AG08396 (cell line): Measurements from ENCODE around the gene TREM1.
"Not testable (repeated sequence)": the region's sequence is repeated elsewhere in the genome, so short reads cannot be mapped to it uniquely, and the experiment has no call there.

ENCODE experiments used
- DNase-seq: peaks from one replicate; pipeline ENCODE4 v3.0.0; 2012; ENCODE audit warnings: low spot score, mixed read lengths

The TREM1 gene

DNA sequence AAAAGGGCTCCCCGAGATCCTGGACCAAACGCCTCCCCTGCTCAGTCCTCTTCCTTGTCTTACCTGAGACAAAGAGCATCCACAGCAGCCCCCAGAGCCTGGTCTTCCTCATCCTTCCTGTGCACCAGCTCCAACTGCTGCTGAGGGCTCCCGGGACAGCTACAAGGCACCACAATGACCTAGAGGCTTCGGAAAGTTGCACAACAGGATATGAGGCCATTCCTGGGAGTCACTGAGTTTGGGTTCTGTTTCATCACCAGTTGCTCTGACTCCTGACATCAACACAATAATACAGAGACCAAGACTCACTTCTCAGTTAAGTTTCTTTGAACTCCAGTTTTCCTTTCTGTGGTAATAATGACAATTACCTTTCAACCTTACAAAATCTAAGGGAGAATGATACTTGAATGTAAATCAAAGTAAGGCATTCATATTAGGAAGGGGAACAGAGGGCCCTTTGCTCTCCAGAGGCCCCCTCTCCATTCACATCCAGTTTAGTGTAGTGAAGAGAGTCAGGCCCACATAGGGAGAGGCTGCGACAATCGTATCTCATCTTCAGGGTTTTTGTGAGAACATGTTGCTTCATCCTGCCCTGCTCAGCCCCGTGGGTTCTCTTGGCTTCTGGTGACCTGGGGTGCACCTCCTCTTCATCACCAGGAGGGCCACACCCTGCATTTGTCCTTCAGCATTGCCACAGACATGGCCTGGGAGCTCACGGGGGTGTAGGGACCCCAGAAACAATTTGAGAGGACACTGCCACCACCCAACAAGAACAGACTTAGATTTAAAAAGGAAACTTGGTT is at the start of gene TREM1:
TREM1 (minus strand) TSS at position 139 of the 803 bp plus-strand sequence; CDS start at position 112, 27 bp downstream.
- no peak for DNase-seq

DNA sequence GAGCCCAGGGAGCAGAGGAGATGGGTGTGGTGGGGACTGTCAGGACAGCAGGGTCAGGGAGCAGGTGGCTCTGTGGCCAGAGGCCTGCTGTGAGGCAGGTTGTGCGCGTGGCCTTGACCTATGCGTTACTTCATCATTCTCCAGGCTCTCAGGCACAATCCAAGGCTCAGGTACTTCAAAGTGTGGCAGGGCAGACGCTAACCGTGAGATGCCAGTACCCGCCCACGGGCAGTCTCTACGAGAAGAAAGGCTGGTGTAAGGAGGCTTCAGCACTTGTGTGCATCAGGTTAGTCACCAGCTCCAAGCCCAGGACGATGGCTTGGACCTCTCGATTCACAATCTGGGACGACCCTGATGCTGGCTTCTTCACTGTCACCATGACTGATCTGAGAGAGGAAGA is 49.5 kb upstream of the TREM1 start:
- no peak for DNase-seq

DNA sequence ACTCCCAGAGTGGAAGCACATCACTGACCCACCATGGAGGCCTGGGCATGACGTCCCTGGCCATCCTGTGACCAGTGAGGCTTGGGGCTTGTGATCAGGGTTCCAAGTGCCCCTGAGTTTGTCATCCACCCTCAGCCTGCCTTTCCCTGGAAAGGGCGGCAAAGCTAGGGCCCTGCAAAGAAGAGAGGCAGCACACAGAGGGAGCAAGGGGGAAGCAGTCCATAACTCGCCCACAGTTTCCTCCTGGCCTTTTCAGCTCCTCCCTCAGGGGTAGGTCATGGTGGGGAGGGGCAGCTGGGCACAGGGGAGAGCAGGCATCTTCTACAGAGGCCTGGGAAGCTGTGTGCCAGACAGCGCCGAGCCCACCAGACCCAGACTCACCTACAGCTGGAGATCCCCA is 48.8 kb upstream of the TREM1 start, which contains the start of gene NCR2:
NCR2 (plus strand) TSS at position 313 of the 400 bp plus-strand sequence. CDS start 269 bp downstream, outside the sequence.
- no peak for DNase-seq

DNA sequence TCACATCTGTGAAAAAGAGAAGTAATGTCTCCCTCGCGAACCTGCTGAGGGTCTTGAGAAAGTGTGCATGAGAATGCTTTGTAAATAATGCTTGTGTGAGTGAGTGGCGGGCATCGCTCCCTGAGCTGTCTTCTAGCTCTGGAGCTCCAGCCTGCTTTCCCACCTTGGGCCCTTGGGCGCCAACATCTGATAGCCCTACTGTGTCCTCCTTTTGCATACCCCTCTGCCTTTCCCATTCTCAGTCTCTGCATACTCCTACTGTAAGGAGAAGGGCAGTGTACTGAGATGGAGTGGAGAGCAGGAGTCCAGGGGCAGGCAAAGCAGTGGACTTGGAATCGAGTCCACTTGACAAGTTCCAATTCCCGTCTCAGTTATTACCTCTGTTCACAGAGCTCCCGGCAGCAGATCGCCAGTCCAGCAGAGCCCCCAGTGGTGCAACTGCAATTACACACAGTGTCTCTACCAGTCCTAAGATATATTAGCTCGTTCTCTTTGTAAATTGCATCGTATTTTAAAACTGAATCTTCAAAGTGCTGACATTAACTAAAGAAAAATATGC is 48.1 kb upstream of the TREM1 start:
- no peak for DNase-seq

DNA sequence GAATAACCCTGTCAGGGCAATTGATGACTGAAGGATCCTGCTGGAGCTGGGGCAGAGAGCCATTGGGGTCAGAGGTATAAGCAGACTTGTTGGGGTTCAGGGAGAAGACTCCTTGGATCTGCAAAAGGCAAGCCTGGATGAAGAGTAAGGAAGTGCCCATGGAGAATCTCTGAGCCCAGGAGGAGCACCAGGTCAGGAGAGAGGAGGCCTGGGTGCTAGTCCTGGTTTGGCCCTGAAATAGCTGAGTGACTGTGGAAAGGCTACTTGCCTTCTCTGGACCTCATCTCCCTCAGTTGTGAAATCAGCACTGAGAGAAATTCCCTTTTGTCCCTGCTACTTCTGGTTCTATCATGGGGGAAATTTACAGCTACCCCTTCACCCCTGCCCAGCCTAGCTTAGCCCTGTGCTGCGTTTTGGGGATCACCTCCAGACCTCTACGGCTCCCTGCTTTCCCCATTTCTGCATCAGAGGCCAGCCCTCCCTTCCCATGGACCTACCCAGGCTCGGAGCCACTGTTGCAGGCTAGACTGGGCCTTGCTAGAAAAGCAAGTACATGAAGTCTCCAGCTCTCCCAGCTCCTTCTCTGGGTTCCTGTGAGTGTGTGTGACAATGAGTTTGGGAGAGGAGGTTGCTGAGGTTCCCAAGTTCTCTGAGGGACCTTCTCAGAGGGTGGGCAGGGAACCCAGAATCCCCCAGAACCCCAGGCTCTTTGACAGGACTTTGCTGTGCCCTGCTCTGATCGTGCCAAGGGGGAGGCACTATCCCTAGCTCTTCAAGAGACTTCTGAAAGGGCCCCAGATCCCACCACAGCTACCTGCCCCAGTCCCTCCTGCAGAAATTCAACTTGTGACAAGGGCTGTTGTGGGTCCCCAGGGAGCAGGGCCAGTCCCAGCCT is 46.6 kb upstream of the TREM1 start:
- DNase-seq: no peak

DNA sequence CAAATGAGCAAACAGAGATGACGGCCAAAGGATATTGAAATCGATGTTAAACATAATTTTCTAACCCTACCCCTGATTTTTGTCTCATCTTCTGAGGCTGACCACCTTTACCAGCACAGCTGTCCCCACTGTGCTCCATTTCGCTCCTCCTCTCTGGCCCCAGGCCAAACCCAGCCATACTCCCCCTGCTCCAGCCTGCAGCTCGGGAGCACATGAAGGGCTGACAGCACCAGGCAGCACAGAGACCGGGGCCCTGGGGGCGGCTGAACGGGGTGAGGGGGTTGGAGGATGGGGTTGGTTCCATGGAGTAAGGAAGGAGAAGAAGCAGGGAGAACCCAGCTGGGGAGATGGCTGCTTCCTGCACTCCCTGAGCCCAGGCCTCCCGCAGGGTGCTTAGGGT is 45.8 kb upstream of the TREM1 start:
- DNase-seq: no peak

DNA sequence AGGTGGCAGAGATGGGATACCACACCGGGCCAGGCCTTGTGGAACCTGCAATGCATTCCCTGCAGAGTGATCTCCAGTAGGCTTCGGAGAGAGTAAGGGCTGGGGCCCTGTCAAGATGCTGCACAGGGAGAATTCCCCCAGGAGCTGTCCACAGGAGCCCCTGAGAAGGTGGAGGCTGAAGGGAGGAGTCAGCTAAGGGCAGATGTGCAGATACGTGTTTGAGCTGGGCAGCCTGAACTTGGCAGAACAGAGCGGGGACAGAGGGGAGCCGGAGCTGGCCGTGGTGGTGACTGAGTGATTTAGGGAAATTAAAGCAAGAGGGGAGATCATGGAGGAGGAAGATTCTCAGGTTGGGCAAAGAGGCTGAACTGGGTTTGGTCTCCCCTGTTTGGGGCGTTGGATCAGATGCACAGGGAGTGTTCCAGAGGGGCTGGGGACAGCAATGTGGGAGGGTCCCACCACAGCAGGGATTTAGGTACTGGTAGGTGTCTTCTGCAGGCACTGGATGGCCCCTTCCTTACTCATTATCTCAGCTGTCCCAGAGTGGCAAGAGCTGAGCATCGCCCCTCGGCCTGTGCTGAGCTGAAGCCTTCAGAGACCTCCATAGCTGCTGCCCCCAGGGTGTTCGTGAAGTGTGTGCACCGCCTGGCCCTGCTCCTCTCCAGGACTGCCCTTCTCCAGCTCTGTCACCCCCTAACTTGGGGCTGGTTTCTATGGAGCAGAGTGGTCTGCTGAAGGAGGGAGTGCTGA is 45.1 kb upstream of the TREM1 start:
- DNase-seq: no peak

DNA sequence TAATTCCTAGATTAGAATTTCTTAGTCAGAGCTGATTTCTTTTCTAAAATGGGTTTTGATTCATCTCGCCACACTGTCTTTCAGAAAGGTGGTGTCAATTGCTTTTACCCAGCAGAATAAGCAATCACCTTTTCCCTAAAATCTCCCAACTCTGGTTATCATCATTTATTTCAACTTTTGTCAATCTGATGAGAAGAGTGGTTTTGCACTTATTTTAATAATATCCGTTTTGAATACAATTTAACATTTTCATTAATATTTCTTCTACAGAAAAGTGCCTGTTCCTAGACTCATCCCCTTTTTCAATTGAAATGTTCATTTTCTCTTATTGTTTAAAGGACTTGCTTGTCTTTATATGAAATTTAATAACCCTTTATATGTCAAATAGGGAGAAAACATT is 40.7 kb upstream of the TREM1 start:
- no peak for DNase-seq

DNA sequence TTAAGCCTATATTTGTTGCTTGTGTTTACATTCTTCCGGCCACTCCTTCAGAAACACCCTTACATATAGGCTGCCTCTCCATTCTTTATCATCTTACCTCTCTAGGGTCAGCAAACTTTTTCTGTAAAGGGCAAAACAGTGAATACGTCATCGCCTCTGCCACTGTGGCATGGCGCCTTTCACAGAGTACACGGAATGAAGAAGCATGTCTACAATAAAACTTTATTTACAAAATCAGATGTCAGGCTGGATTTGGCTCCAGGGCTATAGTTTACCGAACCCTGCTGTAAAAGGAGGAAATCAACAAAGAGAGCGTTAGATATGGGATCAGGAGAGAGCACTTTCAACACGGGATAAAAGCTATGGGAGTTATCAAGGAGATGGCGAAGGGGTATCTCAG is 39.6 kb upstream of the TREM1 start:
- no peak for DNase-seq

DNA sequence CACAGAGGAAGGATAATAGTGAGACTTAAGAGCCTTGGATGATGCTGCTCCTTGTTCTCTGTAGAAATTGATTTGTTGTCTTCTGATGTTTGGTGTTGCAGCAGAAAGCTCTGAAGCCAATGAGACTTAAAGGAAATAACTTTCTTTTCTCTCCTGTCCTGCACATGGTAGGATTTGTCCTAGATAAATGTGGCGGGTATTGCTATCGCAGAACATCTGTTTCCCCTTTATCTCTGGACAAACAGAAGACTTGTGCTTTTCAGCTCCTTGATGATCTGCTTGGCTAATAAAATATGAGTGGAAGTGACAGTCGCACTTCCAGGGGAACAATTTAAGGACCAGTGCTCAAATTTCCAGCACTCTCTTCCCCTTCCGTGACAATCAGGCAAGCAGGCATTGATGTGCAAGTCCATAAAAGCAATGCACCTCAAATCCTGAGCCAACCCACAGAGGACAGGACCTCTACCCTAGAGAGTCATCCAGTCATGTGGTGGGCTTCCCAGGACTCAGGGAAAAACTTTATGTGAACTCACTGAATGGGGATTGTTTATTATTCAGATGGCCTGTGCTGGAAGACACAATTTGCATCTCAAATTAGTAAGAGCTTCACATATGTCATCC is 39.1 kb upstream of the TREM1 start:
- no peak for DNase-seq

DNA sequence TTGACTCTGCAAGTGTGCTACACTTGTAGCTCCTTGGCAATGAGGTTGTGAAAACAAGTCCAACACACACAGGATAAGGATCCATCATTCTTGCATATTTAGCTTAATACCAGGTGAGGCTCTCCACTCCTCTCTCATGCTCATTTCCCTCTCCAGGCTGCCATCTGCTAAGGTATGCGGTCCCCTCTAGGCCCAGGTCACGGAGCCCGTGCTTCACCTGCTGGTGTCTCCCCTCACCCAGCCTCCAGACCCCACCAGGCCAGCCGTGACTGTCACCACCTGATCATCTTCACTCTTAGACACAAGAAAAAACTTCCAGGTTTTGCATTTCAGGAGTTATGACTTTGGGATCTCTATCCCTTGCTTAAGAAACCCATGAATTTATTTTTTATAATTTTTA is 34.7 kb upstream of the TREM1 start:
- DNase-seq: no peak

DNA sequence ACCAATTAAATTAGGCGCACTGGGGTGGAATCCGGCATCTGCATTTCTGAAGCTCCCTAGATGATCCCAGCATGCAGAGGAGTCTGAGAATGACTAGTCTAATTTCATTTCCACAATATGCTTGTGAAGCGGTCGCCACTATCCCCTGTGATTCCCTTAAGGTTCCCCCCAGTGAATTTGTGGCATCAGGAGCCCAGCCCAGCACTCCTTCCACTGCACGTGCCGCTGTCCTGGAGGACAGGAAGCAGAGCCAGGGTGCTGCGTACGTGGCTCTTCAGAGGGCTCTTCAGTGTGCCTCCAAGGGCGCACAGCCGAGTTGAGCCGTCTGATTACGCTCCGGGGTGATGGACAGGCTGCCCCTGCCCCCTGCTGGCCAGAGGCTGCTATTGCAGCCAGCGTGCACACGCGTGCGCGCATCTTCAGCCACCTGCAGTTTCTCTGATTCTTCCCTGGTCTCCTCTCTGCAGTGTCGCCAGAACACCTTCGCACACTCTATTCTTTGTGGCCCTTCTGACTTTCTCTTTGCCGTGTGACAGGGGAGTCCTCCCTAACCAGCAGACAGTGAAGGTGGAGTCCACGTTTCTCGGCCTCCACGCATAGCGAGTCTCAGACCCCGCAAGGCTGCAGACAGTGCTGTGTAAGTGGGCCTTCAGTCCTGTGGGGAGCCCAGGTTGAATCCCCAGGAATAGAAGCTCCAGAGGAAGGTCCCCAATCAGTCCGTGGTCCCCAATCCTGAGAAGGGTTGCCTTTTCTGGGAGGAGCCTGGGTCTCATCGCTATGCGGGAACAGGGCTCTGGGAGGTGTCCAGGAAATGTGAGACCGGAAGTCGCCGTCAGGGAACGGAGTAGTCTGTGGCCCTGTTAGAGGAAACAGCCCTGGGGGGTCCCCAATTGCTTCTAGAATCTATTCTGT is 32.4 kb upstream of the TREM1 start:
- DNase-seq: peak; percentile 85

DNA sequence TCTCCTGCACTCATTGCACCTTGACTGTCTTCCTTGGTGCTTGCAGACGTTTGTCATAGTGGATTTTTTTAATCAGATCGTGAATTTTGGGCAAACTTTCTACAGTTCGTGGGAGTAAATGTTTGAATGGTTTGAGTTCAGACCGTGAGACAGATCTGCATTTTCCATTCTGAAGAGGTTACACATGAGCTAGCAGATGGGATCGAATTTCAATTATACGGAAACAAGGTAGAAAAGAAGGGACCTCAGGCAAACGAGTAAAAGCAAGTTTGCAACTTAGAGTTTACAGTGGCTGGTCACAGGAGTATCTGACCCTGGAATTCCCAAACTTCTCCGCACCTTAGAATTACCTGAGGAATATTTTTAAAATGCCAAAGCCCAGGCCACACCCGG is 31.8 kb upstream of the TREM1 start:
- no peak for DNase-seq

DNA sequence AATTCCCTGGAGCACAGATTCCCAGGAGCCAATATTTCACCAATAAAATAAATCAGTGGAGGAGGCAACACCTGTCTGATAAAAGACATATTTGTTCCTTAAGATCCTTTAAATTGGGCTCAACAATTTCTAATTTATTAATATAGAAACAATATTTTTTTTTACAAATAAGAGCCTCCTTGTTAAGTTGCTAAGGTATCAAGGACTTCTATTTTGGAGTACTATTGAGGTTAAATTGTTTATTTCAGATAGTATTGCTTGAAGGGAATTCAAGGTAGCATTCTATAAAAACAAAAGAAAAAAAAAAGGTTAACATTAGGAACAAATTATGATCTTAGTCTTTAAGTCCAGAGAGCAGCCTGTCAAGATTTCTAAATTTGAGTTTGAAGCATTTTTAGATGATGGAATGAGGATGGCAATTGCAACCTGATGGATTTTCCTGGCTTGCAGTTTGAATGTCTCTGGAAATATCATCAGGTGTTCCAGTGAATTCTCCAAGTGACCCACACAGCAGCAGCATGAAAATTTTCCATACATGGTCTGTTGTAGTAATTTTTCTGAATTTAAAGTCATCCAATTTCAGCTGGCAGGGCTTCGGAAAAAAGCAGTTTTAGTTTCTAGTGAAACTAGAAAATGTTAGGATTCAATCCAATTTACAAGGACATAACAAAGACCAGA is 29.6 kb upstream of the TREM1 start:
- no peak for DNase-seq

DNA sequence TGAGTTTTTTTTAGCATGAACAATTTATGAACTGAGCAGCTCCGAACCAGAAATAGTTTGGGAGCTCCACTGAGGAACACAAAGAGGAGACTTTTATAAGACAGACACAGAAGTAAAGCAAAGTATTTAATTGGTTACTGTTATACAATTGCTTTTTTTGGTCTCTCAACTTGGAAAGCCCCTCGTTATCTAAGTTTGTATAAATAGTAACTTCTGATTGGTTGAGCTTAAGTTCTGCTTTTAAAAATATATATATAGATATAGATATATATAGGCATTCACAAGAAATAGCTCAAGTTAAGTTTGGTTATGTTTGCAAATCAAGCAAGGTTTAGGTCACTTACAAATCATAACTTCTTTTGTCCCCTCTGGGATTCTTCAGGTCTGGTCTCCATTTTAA is 28.7 kb upstream of the TREM1 start:
- no peak for DNase-seq

DNA sequence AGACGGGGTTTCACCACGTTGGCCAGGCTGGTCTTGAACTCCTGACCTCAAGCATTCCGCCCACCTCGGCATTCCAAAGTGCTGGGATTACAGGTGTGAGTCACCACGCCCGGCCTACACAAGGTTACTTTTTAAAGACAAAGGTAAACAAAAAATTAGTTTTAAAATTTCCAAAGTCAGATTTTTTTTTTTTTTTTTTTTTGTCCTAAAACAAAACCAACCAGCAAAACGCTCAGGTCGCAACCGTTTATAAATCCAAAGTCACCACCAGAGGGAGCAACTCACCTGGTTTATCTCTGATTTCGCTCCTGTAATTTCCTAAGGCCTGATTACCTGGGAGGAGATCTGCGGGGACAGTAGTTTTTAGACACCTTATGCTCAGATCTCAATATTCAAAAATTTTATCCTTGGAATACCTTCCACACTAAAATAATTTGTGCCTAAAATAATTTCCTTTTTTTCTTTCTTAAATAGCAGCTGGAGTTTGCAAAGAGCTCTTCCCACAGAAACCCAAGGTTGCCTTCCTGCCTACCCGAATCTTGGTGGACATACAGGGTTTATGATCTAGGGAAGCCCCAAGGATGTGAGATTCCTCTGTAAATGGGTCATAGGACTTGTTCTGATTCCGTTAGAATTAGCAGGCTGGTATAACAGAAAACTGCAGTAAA is 19.8 kb upstream of the TREM1 start:
- DNase-seq: peak; percentile 36

DNA sequence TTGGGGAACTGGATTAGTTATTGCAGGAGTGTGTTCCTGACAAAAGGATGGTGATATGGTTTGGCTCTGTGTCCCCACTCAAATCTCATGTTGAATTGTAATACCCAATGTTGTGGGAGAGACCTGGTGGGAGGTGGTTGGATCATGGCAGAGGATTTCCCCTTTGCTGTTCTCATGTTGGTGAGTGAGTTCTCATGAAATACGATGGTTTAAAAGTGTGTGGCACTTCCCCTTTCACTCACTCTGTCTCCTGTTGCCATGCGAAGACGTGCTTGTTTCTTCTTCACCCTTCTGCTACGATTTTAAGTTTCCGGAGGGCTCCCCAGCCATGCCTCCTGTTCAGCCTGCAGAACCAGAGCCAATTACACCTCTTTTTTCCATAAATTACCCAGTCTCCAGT is 16.2 kb upstream of the TREM1 start:
- no peak for DNase-seq

DNA sequence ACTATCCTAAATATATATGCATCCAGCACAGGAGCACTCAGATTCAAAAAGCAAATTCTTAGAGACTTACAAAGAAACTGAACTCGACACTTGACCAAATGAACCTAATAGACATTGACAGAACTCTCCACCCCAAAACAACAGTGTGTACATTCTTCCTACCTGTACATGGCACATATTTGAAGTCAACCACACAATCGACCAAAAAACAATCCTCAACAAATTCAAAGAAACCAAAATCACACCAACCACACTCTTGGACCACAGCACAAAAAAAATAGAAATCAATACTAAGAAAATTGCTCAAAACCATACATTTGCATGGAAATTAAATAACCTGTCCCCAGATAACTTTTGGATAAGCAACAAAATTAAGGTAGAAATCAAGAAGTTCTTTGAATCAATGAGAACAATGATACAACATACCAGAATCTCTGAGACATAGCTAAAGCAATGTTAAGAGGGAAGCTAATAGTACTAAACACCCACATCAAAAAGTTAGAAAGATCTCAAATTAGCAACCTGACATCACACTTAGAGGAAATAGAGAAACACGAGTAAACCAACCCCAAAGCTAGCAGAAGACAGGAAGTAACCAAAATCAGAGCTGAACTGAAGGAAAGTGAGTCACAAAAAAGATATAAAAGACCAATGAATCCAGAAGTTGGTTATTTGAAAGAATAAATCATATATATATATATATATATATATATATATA is 12.5 kb upstream of the TREM1 start:
- no peak for DNase-seq

DNA sequence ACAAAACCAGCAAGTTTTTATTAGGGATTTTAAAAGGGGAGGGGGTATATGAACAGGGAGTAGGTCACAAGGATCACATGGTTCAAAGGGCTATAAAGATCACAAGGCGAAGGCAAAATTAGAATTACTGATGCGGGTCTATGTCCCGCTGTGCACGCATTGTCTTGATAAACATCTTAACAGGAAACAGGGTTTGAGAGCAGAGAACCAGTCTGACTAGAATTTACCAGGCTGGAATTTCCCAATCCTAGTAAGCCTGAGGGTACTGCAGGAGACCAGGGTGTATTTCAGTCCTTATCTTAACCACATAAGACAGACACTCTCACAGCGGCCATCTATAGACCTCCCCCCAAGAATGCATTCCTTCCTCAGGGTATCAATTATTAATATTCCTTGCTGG is 10.8 kb upstream of the TREM1 start:
- DNase-seq: not testable (repeated sequence)
